Aorta (tissue), 5 donors: Measurements from ENCODE around the gene ZP2. TPM values are rescaled to one million over a fixed set of nuclear protein-coding genes. Genes with fewer than 3 reads are reported as not detected.
"Not testable (repeated sequence)": the region's sequence is repeated elsewhere in the genome, so short reads cannot be mapped to it uniquely, and the experiment has no call there.

Experiments used
- ATAC-seq: fragments of 200-7000 bp; cut with Tn5 transposase; one replicate; pipeline ENCODE4 v1.9.1; 2022; ENCODE audit warnings: moderate library complexity; ENCODE audit not compliant: low FRiP score
- DNase-seq, 2 donors: peaks; one replicate each; pipeline ENCODE4 v3.0.0-alpha.2; 2020
- H3K27ac ChIP-seq, 2 donors: one replicate each; pipeline ENCODE4 v1.5.1; 2013; ENCODE audit warnings: low read length in 2 of 2, mild to moderate bottlenecking in 2 of 2, moderate library complexity in 2 of 2, control low read depth in 1 of 2, inconsistent platforms in 1 of 2, low read depth in 1 of 2
- H3K27me3 ChIP-seq, 2 donors: one replicate each; pipeline ENCODE4 v1.6.1; 2013; ENCODE audit warnings: control low read depth in 1 of 2, low read length in 1 of 2, mild to moderate bottlenecking in 1 of 2, moderate library complexity in 1 of 2; ENCODE audit not compliant: insufficient read depth in 2 of 2, control insufficient read depth in 1 of 2
- H3K36me3 ChIP-seq, 2 donors: one replicate each; pipeline ENCODE4 v1.6.1; 2013; ENCODE audit warnings: control low read depth in 1 of 2, low read length in 1 of 2, mild to moderate bottlenecking in 1 of 2; ENCODE audit not compliant: insufficient read depth in 2 of 2, control insufficient read depth in 1 of 2
- H3K4me1 ChIP-seq, 2 donors: one replicate each; pipeline ENCODE4 v1.6.1; 2013; ENCODE audit warnings: low read length in 2 of 2, control low read depth in 1 of 2, mild to moderate bottlenecking in 1 of 2, moderate library complexity in 1 of 2; ENCODE audit not compliant: insufficient read depth in 2 of 2, control insufficient read depth in 1 of 2
- H3K4me3 ChIP-seq, 2 donors: one replicate each; pipeline ENCODE4 v1.5.1; 2013; ENCODE audit warnings: low read length in 2 of 2, control low read depth in 1 of 2, mild to moderate bottlenecking in 1 of 2
- H3K9me3 ChIP-seq: one replicate; pipeline ENCODE4 v1.6.1; 2013; ENCODE audit warnings: mild to moderate bottlenecking, low read length; ENCODE audit not compliant: control insufficient read depth
- WGBS, 2 donors: extraction: QIAGEN DNeasy Blood & Tissue Kit; methylation state at CpG; one replicate each; pipeline ENCODE4 v1.1.7; 2013; 5-methylcytosine and 5-hydroxymethylcytosine counted together
- intact Hi-C, 2 donors: fragments of 100-400 bp; cut with DNase I; formaldehyde crosslinking; loops; one replicate each; pipeline versions ENCODE4 v1.14.2 to v1.15.0; 2022
- polyA plus RNA-seq, 2 donors: library from polyadenylated mRNA; stranded (reverse); fragments of 200-250 nt; gene quantifications; one replicate each; pipeline ENCODE4 v1.2.3, GENCODE V29; 2013
- total RNA-seq, 2 donors: library from RNA; stranded (reverse); fragmentation: NEBNext Ultra II Directional; extraction: Animal tissue kit (Norgen Biotek cat#: 25700); gene quantifications; one replicate each; pipeline ENCODE4 v1.2.1, GENCODE V29; 2021
- donor health status: healthy with polysubstance abuse.
- donor health status: Bipolar disorder and iron deficiency.
- donor health status: DM: no; HTN: no; CAD: no.
- donor health status: DM: no; HTN: no; CAD: no.
- donor health status: DM: yes; HTN: yes; CAD: no.

Gene ZP2
- total and polyA plus RNA-seq, 4 donors = not detected

DNA sequence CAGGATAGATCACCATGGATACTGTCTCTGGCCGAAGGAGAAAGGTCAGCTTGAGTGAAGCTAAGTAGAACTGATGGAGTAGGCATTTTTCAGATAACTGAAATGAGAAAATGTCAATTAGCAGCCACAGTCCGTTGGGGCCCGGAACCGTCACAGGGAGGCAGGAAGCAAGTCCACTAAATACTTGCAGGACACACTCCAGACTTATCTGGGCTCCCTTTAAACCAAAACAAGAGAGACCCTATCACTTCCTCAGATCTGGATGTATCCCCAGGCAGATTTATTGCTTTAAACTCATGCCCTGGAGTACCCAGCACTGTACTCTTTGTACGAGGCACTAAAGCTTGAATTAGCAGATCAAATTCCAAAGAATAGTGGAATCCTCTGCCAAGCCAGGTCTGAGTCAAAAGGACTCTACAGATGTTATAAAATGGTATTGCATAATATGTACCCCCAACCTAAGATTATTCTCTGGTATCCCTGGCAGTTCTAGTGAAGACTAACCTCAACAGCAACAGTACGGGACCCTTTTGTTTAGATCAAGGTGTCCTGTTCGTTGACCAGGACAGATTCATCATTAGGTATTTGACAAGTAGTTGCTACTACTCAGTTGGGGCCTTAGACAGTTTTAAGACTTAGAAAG lies 8.1 kb downstream of the ZP2 start:
- no peak for DNase-seq
- intact Hi-C loops = no loop called here
- 67 to 69% methylated on average over 7 of the region's 7 CpGs for WGBS, 2 donors
- no peak for ATAC-seq
- Histone ChIP-seq H3K4me3 (no peak overlapping the region), H3K27ac (no peak overlapping the region), H3K9me3 (no peaks in the 10 kb centered on the region), H3K27me3 (no peaks in the 10 kb centered on the region), H3K4me1 (no peaks in the 10 kb centered on the region), H3K36me3 (no peaks in the 10 kb centered on the region)

DNA sequence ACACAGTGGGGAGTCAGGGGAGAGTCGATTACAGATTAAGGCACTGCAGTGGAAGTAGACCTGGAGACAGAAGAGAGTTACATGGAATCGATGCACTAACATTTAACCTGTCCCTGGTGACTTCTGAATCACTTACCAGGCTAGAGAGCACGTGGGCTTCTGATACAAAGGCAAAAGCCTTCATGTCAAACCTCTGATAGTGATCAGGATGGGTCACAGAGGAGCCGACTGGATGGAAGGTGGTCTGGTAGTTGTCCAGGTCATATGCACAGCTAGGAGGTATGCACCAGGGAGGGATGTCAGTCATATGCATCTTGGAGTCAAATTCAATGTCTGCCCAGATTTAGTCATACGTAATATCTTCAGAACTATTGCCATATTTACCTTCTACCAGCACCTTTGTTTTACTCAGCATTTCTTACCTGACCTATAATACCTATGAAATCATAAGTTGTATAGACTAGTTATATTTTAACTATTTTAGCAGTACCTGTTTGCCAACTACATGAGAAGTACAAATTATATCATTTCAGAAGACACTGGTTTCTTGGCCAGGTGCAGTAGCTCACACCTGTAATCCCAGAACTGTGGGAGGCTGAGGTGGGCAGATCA lies 11.7 kb downstream of the ZP2 start:
- intact Hi-C loops = no loop called here
- Histone ChIP-seq H3K9me3 (no peaks in the 10 kb centered on the region), H3K36me3 (no peaks in the 10 kb centered on the region), H3K4me3 (no peak overlapping the region), H3K27me3 (no peaks in the 10 kb centered on the region), H3K27ac (no peak overlapping the region), H3K4me1 (no peaks in the 10 kb centered on the region)
- no peak for DNase-seq
- 80 to 85% methylated on average over 5 of the region's 5 CpGs for WGBS, 2 donors
- ATAC-seq = no peak

DNA sequence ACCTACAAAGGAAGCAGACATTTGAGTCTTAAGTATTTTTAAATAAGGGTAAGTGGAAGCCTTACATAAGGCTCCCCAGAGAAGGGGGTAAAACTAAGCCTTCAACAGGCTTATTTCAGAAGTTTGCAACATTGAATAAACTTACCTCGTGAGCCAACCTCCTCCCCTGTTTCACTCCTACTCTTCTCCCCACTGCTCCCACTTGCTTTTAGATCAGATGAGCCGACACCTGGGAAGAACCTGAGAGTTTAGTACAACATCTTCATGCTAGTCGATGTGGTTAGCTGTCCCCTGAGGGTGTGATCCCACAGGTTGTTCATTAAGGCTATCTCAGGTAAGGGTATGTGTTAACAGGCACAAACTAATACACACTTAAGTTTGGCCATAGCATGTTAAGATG lies 13.8 kb downstream of the ZP2 start:
- Histone ChIP-seq H3K27me3 (no peaks in the 10 kb centered on the region), H3K27ac (no peak overlapping the region), H3K4me1 (no peaks in the 10 kb centered on the region), H3K4me3 (no peak overlapping the region), H3K9me3 (no peaks in the 10 kb centered on the region), H3K36me3 (no peaks in the 10 kb centered on the region)
- 88 to 89% methylated on average over 3 of the region's 3 CpGs for WGBS, 2 donors
- intact Hi-C loops = no loop called here
- DNase-seq (no peak), ATAC-seq (no peak)

DNA sequence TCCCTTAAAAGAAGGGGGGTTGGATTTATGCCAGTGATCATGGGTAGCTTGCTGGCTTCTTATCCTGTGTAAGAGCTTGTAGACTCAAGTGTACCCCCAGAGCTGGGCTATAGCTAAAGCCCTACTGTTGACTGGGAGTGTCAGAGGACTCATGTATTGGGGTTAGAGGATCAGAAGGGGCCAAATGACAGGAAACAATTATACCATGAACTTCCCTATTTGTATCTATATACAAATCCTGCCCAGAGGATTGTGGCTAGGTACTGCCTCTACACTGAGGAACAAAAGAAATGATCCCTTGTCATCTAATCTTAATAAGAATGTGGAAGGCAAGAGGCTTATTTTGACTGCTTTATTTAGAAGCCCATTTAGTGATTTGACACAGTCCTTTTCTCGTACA lies 14.3 kb downstream of the ZP2 start:
- no peak for ATAC-seq
- intact Hi-C loops = no loop called here
- no peak overlapping the region for H3K4me3 ChIP-seq
- no peaks in the 10 kb centered on the region for H3K4me1 ChIP-seq
- 89 to 92% methylated on average over 1 of the region's 1 CpG for WGBS, 2 donors
- DNase-seq = no peak
- H3K27me3 ChIP-seq = no peaks in the 10 kb centered on the region
- H3K27ac ChIP-seq = no peak overlapping the region
- no peaks in the 10 kb centered on the region for H3K9me3 ChIP-seq
- no peaks in the 10 kb centered on the region for H3K36me3 ChIP-seq

DNA sequence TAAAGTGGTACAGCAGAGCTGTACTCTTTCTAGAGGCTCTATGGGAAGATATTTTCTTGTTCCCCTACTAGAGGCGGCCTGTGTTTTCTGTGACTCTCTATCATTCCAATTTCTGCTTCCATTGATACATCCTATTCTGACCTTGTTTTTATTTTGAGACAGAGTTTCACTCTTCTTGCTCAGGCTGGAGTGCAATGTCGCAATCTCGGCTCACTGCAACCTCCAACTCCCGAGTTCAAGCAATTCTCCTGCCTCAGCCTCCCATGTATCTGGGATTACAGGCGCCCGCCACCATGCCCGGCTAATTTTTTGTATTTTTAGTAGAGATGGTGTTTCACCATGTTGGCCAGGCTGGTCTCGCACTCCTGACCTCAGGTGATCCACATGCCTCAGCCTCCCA lies 16.0 kb downstream of the ZP2 start:
- intact Hi-C loops, H3K27me3 ChIP-seq, ATAC-seq, H3K27ac ChIP-seq, DNase-seq, H3K4me3 ChIP-seq, H3K9me3 ChIP-seq, H3K36me3 ChIP-seq, H3K4me1 ChIP-seq: not testable (repeated sequence)
- 95 to 97% methylated on average over 8 of the region's 8 CpGs for WGBS, 2 donors

DNA sequence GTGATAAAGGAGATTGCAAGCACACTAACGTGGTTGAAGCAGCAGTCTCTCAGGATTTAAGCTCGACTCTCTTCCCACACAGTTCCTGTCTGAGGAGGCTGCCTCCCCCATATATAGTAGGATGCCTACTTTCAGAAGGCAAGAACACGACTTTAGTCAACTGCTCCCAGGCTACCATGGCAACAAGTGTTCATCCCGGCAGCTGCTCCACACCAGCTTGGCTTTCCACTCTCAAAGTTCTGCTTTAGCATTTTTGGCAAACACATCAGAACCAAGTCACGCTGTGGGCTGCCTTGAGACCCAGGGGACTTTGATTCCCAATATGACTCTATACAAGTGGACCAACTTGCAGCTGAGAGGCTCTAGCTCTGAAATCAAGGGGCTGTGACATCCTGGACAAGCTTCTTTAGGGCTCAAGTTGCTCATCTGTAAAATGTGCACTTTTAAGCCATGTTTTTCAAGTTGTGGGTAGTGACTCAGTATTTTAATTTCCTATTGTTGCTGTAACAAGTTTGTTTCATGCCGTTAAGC lies 16.5 kb downstream of the ZP2 start:
- H3K27me3 ChIP-seq = peaks cover 0 to 2% of the 10 kb centered on the region in 2 donors
- DNase-seq (no peak), ATAC-seq (no peak)
- 18 to 19% methylated on average over 6 of the region's 6 CpGs for WGBS, 2 donors
- no peak overlapping the region for H3K27ac ChIP-seq
- H3K9me3 ChIP-seq = peaks cover 4% of the 10 kb centered on the region
- no peak overlapping the region for H3K4me3 ChIP-seq
- no peaks in the 10 kb centered on the region for H3K36me3 ChIP-seq
- intact Hi-C loops = loop anchor here in 1 of 2 donors (5.0 kb wide), 1 partner anchor 82 kb away; the partner anchor contains the start of gene CRYM
- no peaks in the 10 kb centered on the region for H3K4me1 ChIP-seq

DNA sequence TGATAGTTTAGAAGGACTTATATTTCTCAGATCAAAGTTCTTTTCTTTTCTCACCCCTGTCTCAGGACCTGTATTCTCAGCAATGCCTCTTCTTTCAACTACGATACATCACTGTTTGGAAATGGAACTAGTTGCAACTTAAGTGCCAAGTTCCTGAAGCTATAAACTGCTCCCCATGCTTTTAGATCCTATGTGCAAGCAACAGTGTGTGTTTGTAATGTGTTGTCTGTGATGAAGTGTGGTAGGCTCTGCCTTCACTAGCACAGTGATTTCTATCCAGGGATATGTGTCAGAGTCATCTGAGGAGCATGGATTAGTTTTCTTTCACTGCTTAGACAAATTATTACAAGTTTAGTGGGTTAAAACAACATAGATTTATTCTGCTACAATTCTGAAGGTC lies 18.4 kb downstream of the ZP2 start:
- Histone ChIP-seq H3K4me3 (no peak overlapping the region), H3K4me1 (peaks cover 0 to 1% of the 10 kb centered on the region in 2 donors), H3K36me3 (no peaks in the 10 kb centered on the region), H3K9me3 (peaks cover 4% of the 10 kb centered on the region), H3K27ac (no peak overlapping the region), H3K27me3 (peaks cover 0 to 2% of the 10 kb centered on the region in 2 donors)
- 54 to 69% methylated on average over 1 of the region's 1 CpG for WGBS, 2 donors
- intact Hi-C loops = loop anchor here in 1 of 2 donors (5.0 kb wide), 1 partner anchor 84 kb away; the partner anchor contains the start of gene CRYM
- ATAC-seq (no peak), DNase-seq (no peak)

DNA sequence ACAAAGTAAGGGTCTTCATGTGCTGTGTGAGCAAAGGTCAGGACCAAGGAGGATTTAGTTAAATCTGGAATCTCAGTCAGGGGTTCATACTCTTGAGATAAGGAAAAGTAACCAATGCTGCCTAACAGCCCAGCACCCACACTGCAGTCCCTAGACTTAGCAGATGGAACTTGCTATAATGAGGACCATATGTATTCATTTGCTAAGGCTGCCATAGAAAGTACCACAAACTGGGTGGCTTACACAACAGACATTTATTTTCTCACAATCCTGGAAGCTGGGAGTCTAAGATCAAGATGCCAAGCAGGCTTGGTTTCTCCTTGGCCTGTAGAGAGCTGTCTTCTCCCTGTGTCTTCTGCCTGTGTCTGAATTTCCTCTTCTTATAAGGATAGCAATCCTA lies 20.8 kb downstream of the ZP2 start:
- Histone ChIP-seq H3K36me3 (no peaks in the 10 kb centered on the region), H3K4me3 (no peak overlapping the region), H3K4me1 (peaks cover 0 to 1% of the 10 kb centered on the region in 2 donors), H3K27me3 (peaks cover 0 to 2% of the 10 kb centered on the region in 2 donors), H3K27ac (no peak overlapping the region), H3K9me3 (peaks cover 4% of the 10 kb centered on the region)
- intact Hi-C loops = loop anchor here in 1 of 2 donors (5.0 kb wide), 1 partner anchor 87 kb away; the partner anchor contains the start of gene CRYM
- ATAC-seq (no peak), DNase-seq (no peak)

DNA sequence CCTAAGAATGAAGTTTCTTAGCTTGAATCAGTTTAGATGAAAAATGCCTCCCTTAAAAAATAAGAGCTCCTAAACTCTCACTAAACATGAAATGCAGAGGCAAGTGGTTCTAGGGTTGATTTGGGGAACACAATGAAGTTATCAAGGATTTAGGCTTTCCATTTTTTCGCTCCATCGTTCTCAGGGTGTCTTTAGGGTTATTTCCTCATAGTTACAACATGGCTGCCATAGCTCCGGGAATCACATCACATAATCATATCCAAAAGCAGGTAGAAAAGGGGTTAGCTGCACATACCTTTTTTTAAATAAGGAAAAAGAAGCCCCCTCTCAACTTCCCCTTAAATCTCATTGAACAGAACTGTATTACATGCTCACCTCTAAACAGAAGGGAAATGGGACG lies 21.4 kb downstream of the ZP2 start:
- no peak for ATAC-seq
- DNase-seq = no peak
- WGBS, 2 donors = 93 to 94% methylated on average over 4 of the region's 4 CpGs
- Histone ChIP-seq H3K4me1 (peaks cover 0 to 1% of the 10 kb centered on the region in 2 donors), H3K36me3 (no peaks in the 10 kb centered on the region), H3K27ac (no peak overlapping the region), H3K9me3 (peaks cover 4% of the 10 kb centered on the region), H3K4me3 (no peak overlapping the region), H3K27me3 (peaks cover 0 to 2% of the 10 kb centered on the region in 2 donors)
- intact Hi-C loops = loop anchor here in 1 of 2 donors (5.0 kb wide), 1 partner anchor 87 kb away; the partner anchor contains the start of gene CRYM
